GM18868 (cell line): Measurements from ENCODE around the gene FITM1.
A peak's percentile ranks its signal among the peaks of the same experiment; 100 is the strongest.

ENCODE experiments used
- ATAC-seq: cut with Tn5 transposase; IDR thresholded peaks from one replicate; pipeline ENCODE4 v1.9.1; 2021; ENCODE audit warnings: mild to moderate bottlenecking, moderate library complexity; ENCODE audit not compliant: unreplicated experiment

Gene FITM1, protein sequence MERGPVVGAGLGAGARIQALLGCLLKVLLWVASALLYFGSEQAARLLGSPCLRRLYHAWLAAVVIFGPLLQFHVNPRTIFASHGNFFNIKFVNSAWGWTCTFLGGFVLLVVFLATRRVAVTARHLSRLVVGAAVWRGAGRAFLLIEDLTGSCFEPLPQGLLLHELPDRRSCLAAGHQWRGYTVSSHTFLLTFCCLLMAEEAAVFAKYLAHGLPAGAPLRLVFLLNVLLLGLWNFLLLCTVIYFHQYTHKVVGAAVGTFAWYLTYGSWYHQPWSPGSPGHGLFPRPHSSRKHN

DNA sequence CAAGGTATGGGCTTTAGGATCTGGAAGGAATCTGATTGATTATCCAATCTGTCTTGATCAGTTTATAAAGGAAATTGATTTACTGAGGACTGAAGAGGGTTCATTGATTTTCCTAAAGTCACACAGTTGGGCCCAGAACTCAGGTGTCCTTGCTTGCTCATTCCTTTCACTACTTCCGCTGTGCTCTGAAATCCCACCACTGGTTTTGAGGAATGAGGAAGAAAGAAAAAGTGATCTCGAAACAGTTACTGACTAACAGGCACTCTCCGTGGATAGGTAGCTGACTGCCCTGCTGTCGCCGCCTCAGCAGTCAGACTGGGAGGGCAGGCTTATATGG, at the start of gene FITM1:
Gene FITM1, plus strand, starts transcription at position 280 of the 337 bp plus-strand sequence. CDS start 905 bp downstream, outside the sequence.
- ATAC-seq: no peak

DNA sequence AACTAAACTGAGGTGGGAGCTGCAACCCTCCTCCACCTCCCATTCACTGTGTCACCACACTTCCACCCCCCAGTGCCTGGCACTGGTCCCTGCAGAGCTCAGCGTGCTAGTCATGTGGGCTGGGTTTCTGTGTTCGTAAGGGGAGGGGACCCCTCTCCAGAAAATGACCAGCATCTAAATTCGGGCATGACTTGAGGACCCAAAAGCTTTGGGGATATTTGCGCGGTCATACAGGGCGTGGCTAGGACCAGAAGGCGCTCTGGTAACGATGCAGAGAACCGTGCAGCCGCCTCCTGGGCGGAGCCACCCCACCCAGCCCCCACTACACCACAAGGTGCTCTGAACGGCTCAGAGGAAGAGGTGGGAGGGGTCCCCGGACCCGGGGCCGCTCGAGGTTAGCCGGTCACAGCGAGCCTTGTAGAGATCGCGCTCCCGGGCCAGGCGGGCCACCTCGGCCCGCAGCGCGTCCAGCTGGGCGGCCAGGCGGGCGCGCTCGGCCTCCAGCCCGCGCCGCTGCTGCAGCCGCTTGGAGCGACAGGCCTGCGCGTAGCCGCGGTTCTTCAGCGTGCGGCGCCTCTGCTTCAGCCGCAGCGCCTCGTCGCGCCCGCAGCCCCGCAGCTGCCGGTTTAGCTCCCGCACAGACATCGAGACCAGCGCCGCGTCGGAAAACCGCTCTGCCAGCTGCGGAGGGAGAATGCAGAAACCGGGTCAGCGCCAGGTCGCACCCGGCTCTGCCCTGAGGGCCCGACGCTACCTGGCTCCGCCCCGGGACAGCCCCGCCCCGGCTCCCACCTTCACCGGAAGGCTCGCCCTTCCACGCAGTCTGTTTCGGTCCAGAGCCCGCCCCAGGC, 49.3 kb upstream of the FITM1 start:
- ATAC-seq: peak; percentile 94

DNA sequence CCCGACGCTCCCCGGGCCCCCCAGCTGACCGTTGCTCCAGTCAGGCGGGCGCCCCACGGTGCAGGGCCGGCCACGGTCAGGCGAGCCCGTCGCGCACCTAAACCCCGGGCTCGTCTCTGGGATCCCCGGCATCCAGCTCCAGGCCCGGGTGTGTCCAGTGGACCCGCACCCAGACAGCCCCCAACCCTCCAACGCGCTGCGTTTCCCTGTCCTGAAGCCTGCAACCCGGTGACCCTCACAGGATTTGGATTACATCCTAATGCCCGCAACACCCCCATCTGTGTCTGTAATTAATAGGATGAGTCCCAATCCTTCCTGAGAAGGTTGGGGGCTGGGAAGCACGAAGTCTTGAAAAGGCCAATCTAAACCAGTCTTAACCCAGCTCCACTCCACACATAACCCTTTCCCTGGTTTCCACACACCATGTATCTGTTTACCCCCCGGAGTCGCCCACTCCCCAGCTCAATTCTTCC, 48.7 kb upstream of the FITM1 start:
- no peak for ATAC-seq

DNA sequence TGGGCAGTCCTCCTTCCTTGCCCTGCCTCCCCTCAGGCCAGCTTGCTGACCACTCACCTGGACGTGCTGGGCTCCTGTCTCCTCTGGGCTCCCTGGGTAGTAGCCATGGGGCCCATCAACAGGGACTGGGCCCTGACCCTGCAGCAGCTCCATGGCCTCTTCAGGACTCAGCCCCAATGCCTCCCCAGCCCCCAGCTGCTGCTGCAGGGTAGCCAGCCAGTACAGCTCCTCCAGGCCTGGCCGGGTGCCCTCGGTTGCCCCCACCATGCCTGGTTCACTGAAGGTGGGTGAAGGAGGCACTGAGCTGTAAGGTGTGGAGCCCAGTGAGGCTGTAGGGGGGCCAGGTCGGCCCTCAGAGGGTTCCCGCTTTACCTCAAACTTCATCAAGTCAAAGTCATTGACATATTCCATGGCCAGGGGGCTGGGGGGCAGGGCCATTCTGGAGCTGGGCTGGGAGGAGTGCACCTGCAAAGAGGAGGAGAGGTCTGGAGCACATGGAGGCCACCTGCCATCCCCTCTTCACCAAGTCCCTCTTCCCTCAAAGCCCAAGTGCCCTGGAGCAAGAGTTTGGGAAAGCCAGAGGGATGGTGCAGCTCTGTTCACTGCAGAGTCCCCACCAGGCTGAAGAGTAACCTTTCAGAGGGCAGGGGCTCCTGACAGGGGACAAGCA, 47.9 kb upstream of the FITM1 start:
- ATAC-seq: no peak

DNA sequence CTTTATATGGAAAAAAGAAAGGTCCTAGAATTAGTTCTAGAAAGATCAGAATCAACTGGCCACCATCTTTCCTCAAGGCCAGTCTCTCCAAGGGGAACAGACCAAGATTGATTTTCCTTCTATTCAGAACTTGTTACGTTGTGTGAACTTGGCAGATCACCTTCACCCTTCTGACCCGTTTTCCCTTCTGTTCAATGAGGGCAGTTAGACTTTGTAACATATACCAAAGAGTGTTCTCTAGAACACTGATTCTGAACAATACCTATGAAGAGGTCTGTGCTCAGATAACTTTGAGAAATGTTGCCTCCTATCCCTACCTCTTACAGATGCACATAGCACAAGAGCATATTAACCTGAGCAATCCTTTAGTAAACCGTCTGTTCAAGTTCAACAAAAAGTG, 47.0 kb upstream of the FITM1 start:
- no peak for ATAC-seq

DNA sequence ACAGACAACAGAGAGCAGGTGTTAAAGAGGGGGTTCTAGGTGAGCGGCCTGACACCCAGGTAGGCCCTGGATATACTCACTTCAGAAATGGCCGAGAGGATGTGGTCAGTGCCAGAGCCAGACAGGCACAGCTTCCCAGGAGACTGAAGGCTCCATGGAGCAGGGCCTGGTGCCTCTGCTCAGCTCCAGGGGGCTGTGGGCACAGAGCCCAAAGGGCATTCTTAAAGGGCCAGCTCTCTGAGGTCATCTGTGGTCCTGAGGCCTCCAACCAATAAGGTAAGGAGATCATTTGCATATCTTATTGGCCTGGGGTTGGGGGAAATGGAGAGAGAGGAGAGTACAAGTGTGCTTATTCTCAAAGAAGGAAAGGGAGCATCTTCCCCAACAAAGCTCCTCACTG, 46.0 kb upstream of the FITM1 start:
- no peak for ATAC-seq

DNA sequence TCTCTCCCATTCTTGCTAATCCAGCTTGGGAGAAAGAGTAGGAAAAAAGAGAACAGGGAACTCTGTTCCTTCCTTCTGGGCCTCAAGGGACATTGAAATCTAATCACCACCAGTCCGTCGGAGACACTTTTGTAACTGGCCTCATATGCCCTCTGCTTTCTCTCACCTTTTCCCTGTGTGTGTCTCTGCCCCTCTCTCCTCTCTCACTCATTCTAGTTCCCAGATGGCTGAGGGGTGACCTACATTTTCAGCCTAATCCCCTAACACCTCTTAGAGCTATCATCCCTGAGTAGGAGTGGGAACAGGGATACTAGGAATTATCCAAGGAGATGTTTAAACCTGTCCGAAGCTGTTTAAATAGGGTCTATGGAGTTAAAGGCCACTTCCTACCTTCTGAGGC, 45.2 kb upstream of the FITM1 start:
- no peak for ATAC-seq

DNA sequence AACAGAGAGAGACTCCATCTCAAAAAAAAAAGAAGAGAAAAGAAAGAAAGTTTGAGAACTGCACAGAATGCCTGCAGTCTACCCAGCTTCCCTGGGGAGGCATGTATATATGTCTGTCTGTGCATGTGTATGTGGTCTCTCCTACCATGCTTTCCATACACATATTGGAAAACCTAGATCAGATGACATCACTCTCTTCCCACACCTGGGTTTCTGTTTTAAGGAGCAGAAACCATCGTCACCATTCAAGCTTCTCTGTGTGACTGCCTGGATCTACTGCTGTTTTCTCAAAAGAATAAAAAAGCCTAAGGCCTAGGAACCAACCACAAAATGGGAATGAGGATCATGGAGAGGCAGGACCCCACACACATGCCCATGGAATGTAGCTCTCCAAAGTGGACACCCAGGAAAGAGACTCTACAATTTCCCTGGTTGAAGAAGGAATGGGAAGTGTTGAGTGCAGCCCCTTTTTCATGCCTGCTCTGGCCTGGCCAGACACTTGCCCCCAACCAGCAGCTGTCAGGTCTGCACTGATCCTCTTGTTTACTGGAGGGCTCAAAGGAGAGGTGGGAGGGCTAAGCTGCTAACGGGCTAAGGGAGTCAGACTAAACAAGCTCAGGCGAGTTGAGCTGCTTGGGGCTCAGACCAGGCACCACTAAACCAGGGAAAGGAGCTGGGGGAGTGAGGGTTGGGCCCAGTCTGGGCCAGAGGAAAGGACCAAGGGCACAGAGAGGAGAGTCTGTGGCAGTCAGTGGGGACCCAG, 44.1 kb upstream of the FITM1 start:
- no peak for ATAC-seq

DNA sequence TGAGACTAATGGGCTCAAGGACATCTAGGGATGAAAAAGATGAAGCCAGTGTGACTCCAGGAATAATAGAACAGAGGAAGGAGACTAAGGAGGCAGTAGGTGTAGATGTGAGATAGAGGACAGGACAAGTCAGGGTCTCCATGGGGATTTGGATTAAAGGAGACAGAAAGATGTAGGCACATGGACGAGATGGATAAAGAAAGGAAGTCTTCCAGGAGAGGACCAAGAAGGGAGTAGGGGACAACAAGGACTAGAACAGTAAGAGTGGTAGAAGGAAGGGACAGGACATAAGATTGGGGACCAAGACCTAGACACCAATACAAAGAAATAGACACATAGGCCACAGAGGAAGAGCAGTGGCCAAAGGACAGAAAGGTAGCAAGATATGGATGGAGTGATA, 43.5 kb upstream of the FITM1 start:
- no peak for ATAC-seq

DNA sequence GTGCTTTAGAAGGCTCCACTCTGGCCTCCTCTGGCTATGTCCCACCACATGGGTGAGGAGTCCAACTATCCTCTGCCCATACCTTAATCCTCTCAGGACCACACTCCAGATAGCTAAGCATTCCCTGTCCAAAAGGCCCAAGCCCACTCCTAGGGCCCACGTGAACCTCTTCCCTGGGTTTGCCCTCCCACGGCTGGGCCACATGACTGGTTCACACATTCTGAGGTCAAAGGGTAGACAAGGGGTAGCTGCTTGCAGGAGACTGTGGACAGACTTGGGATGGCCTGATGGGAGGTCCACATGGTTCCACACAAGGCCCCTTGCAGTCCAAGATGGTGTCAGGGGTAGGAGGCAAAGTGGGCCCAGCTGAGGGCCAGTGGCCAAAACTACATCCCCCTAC, 42.4 kb upstream of the FITM1 start:
- ATAC-seq: no peak

DNA sequence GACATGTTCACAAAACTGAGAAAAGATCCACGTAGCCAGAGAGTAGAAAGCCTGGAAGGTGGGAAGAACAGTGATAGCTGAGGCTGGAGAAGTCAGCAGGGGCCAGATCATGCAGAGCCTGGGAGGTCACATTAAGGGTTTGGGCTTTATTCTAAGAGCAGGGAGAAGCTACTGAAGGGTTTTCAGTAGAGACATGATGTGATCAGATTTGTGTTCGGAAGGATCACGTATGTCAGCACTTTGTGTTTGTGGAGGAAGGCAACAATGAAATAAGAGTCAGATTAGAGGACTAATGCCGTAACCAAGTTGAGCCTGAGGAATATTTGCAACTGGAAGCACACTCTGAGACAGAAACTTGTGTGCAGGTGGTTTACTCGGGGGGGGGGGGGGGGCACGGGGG, 40.6 kb upstream of the FITM1 start:
- ATAC-seq: no peak

DNA sequence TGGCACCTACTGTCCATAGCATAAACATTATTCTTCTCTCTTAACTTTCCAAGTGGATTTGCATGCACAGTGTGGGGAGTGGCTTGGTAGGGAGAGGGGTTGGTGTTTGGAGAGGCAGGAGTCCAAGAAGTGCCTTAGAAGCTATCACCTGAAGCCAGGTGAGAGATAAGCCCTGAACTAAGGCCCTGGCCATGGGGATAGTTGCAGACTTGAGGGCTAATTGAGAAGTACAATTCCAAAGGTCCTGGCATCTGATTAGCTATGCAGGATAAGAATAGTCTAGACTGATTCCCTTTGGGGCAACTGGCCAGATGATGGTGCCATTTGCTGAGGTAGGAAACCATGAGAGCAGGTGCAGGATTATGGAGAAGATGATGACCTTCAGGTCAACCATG, 38.4 kb upstream of the FITM1 start:
- no peak for ATAC-seq

DNA sequence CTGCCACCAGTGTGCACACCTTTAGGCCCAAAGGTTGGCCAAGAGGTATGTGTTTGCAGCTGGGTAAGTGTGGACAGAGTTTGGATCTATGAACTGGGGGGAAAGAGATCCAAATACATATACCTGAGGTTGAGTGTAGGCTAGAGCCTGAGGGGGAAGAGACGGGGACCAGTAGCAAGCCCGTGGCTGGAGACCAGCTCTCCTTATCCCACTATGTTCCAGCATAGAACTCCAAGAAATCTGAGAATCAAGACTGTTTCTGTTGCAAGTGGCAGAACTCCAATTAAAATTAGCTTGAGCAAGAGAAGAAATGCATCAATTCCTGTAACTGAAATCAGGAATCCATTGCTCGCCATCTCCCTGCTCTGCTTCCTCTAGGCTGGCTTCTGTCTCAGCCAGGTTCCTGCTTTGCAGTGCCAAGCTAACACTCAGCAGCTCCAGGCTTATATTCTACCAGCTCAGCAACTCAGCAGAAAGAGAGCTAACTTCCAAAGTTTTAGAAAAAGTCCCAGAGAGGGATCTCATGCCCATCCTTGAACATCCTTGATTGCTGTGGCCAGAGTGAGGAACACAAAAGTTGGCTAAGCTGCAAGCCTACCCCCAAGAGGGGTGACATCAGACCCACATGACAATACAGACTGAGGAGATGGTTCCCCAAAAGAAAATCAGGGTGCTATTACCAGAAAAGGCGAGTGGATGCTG, 37.8 kb upstream of the FITM1 start:
- no peak for ATAC-seq

DNA sequence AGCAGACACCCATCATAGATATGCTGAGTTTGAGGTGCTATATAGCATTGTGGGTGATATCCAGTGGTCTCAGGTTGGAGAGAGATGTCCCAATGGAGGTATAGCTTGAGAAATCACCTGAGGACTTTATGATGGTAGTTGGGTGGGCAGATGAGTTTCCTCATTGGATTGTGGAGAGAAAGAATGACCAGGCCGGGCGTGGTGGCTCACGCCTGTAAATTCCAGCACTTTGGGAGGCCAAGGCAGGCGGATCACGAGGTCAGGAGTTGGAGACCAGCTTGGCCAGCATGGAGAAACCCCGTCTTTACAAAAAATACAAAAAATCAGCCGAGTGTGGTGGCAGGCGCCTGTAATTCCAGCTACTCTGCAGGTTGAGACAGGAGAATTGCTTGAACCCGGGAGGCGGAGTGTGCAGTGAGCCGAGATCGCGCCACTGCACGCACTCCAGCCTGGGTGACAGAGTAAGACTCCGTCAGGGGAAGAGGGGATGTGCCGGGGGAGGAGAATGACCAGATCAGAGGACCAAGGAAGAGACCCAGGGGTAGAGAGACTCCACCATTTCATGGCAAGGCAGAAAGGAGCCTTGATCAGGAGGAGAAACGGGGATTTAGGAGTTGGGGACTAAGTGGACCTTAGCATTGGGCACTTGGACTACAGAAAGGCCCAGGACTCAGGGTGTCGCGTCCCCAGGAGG, 37.1 kb upstream of the FITM1 start:
- ATAC-seq: no peak

DNA sequence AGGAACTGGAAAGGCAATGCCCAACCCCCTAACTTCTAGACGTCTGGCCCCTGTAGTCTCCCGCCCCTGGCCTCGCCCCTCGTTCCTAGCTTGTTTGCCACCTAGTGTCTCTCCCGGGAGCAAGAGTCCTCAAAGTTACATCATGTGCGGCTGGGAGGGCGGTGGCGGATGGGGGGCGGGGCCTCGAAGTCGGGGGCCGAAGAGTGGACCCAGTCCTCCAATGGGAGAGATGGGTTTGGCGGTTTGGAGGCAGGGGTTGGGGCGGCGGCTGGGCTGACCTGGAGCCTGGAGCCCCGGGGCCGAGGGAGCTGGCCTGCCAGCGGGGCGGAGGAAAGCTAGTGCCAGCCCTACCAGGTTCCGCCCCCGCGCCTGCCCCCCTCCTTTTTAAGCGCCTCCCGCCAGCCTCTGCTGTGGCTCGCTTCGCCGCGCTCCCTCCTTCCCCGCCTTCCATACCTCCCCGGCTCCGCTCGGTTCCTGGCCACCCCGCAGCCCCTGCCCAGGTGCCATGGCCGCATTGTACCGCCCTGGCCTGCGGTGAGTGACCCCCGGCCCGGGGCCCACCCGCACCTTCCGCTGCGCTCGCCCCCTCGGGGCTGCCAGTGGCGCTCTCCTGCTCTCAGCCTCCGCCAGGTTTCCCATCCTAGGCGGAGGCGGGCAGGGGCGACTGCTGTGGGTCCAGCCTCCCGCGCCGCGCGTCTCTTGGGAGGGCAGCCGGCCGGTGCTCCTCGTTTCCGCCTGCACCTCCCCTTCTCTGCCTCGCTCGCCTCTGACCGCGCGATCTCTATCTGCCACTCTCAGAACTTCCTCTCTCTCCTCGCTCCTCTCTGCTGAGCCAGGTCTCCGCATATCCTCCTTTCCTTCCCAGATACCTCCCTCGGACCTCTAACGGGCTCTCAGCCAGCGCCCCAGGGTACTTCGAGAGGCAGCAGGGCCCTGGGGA, 36.3 kb upstream of the FITM1 start, which contains the start of gene PCK2:
Gene PCK2, plus strand, starts transcription at position 411 of the 940 bp plus-strand sequence. Its CDS starts 95 bp downstream, at position 506.
- peak; percentile 53 for ATAC-seq

DNA sequence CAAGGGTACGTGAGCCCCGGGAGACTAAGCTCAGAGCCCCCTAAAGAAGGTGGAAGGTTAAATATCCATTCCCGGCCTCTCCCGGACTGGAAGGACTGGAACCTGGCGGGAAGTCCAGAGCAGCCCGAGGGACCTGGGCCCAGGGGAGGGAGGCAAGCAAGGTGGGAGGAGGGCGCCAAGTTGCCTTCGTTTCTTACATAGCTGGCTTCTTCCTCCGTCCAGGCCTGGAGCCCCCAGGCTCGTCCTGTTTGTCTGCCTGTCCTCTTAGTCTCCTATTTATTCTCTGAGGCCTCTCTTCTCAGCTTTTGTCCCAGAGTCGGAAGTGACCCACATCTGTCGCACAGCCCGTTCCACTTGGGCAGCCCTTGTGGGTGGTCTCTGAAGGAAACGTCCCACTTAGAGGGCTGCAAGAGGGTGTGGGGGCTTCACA, 35.6 kb upstream of the FITM1 start:
- ATAC-seq: no peak

DNA sequence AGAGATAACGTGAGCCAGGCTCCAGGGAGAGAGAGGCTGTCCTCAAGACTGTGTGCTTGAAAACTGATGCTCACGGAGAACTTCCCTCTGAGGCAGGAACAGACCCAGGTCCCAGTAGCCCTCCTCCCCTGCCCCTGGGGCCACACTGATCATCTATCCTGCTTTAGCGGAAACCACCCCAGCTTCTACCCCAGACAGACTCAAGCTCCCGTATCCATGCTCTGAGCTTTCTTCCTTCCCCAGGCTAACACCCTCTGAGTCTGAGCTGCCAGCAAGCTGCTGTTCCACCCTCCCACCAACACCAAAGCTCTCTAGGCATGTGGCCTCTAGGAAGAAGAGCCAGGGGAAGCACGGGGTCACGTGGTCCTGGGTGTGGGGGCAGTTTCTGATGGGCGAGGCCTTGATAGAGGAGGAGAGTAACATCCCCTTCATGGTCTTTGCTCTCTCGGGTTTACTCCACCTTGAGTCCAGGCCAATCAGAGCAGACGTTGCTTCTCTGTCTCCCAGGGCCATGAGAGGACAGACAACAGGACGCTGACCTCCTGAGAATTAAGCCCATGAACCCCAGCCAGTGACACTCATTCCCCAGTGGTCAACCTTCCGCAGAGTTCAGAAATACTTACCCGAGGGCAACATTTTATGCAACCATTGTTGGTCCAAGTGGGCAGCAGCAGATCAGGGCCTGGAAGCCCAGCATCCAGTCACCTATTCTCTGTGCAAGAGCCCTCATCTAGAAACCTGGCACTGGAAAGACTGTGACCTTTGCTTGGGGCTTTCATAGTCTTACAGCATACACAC, 35.0 kb upstream of the FITM1 start:
- ATAC-seq: peak; percentile 78
